Fibroblast of skin of right quadriceps (primary cell): ENCODE measurements around the gene MAST4.
"Not testable (repeated sequence)": the region's sequence is repeated elsewhere in the genome, so short reads cannot be mapped to it uniquely, and the experiment has no call there.

Experiments used
- DNase-seq: peaks from one replicate; pipeline ENCODE4 v3.0.0-alpha.2; 2013

The MAST4 gene

GRCh38 chr5:67146981-67147380, 550.8 kb downstream of the MAST4 start:
- no peak for DNase-seq

DNA sequence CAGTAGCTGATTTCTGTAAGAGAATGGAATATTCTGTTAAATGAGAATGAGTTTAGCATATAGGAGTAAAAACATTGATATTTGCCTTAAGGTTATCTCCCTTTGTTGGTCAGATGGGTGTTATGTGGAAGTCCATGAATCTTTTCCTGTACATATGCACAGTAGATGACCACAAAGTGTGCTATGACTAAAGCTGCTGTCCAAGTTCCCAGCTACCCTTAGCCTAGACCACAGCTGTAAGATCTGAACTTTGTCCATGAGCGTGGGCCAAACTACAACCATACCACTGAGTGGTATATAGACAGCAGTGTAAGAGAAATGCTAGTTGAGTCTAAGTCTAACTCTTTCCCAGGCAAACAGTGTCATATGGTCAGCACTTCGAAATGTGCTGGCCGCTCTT, 551.6 kb downstream of the MAST4 start:
- no peak for DNase-seq

DNA sequence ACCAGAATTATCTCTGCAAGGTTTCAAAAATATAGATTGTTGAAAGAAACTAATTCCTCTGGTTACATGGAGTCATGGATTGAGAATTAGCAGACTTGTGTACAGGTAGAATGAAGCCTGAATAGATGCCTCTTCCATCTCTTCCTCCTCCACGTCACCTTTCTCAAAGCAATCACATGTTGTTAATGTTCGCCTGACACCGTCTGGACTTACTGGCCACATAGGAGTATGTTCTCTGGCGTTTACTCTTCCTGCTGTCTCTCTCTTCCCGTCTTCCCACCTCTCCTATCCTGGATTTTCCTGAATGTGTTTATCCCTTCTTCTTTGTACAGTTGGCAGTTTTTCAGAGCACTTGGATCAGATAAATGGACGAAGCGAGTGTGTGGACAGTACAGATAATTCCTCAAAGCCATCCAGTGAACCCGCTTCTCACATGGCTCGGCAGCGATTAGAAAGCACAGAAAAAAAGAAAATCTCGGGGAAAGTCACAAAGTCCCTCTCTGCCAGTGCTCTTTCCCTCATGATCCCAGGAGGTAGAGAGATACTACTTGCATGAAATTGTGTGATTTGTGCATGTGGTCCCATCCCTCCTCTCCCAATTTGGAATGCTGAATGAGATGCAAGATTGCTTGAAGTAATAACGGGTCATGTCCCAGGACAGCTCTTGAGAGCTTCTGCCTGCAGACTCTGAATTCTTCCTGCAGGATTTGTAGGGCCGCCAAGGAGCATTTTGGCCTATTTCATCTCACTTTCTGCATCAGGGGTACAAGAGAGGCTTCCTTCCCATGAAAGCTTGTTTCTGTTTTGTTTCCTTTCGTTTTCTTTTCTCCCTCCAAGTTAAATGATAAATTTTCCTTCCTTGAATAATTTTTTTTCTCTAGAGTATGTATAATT, 553.1 kb downstream of the MAST4 start:
- no peak for DNase-seq

GRCh38 chr5:67149951-67150523, 553.8 kb downstream of the MAST4 start:
- peak; percentile 22 for DNase-seq

DNA sequence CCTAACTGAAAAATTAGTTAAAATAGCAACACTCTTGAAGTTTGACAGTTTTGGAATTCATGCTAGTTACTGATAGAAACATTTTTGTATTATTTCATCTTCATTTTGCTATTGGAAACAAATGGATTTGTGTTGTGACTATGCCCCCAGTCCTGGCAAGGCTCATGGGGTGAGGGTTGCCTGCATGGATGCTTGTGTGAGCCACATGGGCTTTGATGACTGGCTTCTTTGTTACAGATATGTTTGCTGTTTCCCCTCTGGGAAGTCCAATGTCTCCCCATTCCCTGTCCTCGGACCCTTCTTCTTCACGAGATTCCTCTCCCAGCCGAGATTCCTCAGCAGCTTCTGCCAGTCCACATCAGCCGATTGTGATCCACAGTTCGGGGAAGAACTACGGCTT, 556.2 kb downstream of the MAST4 start:
- DNase-seq: no peak

DNA sequence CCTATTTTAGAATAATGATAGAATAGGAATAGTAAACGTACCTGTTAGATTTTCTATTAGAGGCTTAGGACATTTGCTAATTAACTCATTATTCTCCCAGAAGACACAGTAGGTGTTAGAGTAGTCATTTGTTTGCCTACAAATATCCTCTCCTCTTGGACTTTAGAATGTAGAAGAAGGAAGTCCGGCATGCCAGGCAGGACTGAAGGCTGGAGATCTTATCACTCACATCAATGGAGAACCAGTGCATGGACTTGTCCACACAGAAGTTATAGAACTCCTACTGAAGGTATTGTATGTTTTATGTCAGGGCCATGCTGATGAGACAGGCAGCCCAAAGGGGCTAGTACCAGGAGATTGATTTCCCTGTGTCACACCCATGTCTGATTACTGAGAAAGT, 557.1 kb downstream of the MAST4 start:
- no peak for DNase-seq

GRCh38 chr5:67154556-67155206, 558.5 kb downstream of the MAST4 start:
- DNase-seq: no peak

GRCh38 chr5:67156976-67157583, 560.9 kb downstream of the MAST4 start:
- DNase-seq: peak; percentile 14

DNA sequence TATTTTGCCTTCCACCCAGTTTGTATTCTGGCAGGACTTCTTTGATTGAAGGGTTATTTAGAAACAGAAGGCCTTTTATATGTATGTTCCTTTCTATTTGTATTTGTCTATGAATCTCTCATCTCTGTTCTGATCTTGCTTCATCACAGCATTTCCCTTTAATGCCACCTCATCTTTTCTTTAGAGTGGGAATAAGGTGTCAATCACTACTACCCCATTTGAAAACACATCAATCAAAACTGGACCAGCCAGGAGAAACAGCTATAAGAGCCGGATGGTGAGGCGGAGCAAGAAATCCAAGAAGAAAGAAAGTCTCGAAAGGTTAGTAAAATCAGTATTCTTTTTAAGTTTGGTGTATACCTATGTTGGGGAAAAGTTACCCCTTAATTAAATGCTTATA, 564.1 kb downstream of the MAST4 start:
- DNase-seq: no peak

- peak; percentile 15 for DNase-seq
Measured at GRCh38 chr5:67160985-67161384, 564.8 kb downstream of the MAST4 start.

DNA sequence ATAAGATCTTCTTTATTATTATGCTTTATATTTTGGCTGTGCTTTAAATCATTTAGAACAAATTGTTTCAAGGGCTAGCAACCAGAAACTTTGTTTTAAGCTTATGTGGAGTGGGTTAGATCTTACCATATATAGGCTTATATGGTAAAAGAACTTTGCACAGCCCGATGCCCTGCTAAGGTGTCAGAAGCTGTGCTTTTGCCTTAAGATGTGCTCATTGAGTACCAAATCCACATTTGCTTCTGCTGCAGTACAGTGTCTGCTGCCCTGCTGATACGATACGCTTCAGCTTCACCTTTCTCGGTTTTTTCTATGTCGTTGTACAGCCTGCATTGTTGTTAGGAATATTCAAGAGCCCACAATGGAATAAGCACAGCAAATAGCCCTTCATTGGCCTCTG, 565.6 kb downstream of the MAST4 start:
- DNase-seq: no peak

- DNase-seq: no peak
Measured at GRCh38 chr5:67163231-67163756, 567.1 kb downstream of the MAST4 start.

- DNase-seq: no peak
Measured at GRCh38 chr5:67163863-67164595, 567.8 kb downstream of the MAST4 start.

- DNase-seq: no peak
Measured at GRCh38 chr5:67164856-67165525, 568.8 kb downstream of the MAST4 start.

DNA sequence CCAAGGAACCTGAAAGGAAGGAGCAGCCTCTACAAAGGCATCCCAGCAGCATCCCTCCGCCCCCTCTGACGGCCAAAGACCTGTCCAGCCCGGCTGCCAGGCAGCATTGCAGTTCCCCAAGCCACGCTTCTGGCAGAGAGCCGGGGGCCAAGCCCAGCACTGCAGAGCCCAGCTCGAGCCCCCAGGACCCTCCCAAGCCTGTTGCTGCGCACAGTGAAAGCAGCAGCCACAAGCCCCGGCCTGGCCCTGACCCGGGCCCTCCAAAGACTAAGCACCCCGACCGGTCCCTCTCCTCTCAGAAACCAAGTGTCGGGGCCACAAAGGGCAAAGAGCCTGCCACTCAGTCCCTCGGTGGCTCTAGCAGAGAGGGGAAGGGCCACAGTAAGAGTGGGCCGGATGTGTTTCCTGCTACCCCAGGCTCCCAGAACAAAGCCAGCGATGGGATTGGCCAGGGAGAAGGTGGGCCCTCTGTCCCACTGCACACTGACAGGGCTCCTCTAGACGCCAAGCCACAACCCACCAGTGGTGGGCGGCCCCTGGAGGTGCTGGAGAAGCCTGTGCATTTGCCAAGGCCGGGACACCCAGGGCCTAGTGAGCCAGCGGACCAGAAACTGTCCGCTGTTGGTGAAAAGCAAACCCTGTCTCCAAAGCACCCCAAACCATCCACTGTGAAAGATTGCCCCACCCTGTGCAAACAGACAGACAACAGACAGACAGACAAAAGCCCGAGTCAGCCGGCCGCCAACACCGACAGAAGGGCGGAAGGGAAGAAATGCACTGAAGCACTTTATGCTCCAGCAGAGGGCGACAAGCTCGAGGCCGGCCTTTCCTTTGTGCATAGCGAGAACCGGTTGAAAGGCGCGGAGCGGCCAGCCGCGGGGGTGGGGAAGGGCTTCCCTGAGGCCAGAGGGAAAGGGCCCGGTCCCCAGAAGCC, 569.6 kb downstream of the MAST4 start:
- DNase-seq: peak; percentile 71

DNA sequence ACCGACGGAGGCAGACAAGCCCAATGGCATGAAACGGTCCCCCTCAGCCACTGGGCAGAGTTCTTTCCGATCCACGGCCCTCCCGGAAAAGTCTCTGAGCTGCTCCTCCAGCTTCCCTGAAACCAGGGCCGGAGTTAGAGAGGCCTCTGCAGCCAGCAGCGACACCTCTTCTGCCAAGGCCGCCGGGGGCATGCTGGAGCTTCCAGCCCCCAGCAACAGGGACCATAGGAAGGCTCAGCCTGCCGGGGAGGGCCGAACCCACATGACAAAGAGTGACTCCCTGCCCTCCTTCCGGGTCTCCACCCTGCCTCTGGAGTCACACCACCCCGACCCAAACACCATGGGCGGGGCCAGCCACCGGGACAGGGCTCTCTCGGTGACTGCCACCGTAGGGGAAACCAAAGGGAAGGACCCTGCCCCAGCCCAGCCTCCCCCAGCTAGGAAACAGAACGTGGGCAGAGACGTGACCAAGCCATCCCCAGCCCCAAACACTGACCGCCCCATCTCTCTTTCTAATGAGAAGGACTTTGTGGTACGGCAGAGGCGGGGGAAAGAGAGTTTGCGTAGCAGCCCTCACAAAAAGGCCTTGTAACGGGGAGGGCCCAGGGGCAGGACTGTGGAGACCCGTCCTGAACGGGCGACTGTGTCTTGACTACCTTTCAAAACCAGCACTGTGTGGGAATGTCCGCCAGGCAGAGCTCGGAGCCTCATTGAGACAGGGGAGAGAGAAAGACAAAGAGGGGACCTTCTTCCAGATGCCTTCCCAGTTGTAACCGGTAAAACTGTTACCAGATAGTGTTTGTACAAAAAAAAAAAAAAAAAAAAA, 570.5 kb downstream of the MAST4 start:
- DNase-seq: no peak

DNA sequence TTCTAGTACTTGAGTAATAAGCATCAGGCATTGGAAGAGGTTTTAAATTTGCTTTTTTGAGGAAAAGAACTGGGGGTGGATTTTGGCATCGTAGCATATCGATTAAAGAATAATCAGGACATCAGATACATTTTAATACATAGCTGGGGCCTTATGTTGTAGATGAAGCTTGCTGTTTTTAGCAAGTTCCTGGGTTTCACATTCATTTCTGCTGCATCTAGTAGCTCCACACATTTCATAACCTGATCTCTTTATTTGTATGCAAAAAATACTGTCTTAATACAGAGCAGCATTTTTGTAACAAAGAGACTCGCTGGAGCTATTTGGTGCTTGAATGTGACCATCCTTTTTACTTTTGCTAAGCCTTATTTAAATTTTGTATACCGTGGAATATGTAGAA, 571.9 kb downstream of the MAST4 start:
- DNase-seq: no peak

DNA sequence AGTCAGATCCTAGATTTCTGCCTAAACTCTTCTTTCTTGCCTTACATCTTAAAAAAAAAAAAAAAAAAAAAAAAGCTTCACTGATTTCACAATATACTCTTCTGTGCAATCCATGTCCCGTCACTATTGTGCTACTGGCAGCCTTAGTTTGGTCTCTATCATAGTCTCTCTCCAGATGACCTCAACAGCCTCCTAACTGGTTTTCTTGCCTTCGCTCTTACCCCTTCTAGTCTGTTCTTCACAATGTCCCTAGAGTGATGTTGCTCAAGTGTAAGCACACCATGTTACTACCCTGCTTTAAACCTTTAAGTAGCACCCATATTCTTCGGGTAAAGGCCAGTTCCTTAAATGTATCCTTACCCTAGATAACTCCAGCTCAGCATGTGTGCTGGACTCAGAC, 574.6 kb downstream of the MAST4 start:
- DNase-seq: no peak

DNA sequence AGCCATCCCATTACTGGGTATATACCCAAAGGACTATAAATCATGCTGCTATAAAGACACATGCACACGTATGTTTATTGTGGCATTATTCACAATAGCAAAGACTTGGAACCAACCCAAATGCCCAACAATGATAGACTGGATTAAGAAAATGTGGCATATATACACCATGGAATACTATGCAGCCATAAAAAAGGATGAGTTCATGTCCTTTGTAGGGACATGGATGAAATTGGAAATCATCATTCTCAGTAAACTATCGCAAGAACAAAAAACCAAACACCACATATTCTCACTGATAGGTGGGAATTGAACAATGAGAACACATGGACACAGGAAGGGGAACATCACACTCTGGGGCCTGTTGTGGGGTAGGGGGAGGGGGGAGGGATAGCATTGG, 577.2 kb downstream of the MAST4 start:
- DNase-seq: not testable (repeated sequence)

- DNase-seq: no peak
Measured at GRCh38 chr5:67173959-67174358, 577.8 kb downstream of the MAST4 start.
